Measurements from ENCODE around the gene ADAM12. TPM values are rescaled to one million over a fixed set of nuclear protein-coding genes. Genes with fewer than 3 reads are reported as not detected.

ADAM12 gene
- polyA plus RNA-seq, 1 donor from 2014 or later = 0.09 TPM

- H3K27ac ChIP-seq (ENCODE audit: low read length) = no peak overlapping the region
- TF ChIP-seq EZH2 (IDR thresholded peaks at IDR 0.05; ENCODE audit: borderline replicate concordance, insufficient read depth, low read length, poor library complexity, severe bottlenecking) = no peak
- TF ChIP-seq MXI1 (conservative IDR thresholded peaks at IDR 0.05; ENCODE audit: poor library complexity, severe bottlenecking) = no peak
- TF ChIP-seq EP300 (conservative IDR thresholded peaks at IDR 0.05; ENCODE audit: poor library complexity, severe bottlenecking) = no peak
- no peak for TF ChIP-seq POLR2AphosphoS5 (IDR thresholded peaks at IDR 0.05)
- no peak for TF ChIP-seq REST (IDR thresholded peaks at IDR 0.05; ENCODE audit: borderline replicate concordance)
- TF ChIP-seq TAF1 (IDR thresholded peaks at IDR 0.05; ENCODE audit: low read depth) = no peak
- TF ChIP-seq RAD21 (conservative IDR thresholded peaks at IDR 0.05) = no peak
- H3K36me3 ChIP-seq (ENCODE audit: insufficient read depth, low read length) = no peaks in the 10 kb centered on the region
- no peaks in the 10 kb centered on the region for H4K20me1 ChIP-seq (ENCODE audit: insufficient read depth)
- H3F3A ChIP-seq (ENCODE audit: insufficient read depth, low read length, poor library complexity, severe bottlenecking) = no peaks in the 10 kb centered on the region
- no peaks in the 10 kb centered on the region for H3K9me2 ChIP-seq (ENCODE audit: insufficient read depth, low read length)
- no peak overlapping the region for H3K4me2 ChIP-seq (ENCODE audit: low read length)
- no peaks in the 10 kb centered on the region for H3K79me2 ChIP-seq (replicated peaks; ENCODE audit: insufficient read depth, low read length)
- no peak overlapping the region for H3K4me3 ChIP-seq (ENCODE audit: low read length)
- no peak overlapping the region for H2AFZ ChIP-seq (ENCODE audit: low read depth, low read length)
- no peaks in the 10 kb centered on the region for H3K9me3 ChIP-seq (ENCODE audit: low read length)
- H3K27me3 ChIP-seq (ENCODE audit: insufficient read depth, low read depth, low read length) = no peaks in the 10 kb centered on the region
- H3K9ac ChIP-seq (ENCODE audit: low read length) = no peak overlapping the region
Observed at GRCh38 chr10:125990974-125991373, 397.3 kb downstream of the ADAM12 start.

GRCh38 chr10:125989791-125990190 is 398.5 kb downstream of the ADAM12 start:
- no peak overlapping the region for H2AFZ ChIP-seq (ENCODE audit: low read depth, low read length)
- H3K9ac ChIP-seq (ENCODE audit: low read length) = no peak overlapping the region
- H3K79me2 ChIP-seq (replicated peaks; ENCODE audit: insufficient read depth, low read length) = no peaks in the 10 kb centered on the region
- H3K9me3 ChIP-seq (ENCODE audit: low read length) = no peaks in the 10 kb centered on the region
- H3F3A ChIP-seq (ENCODE audit: insufficient read depth, low read length, poor library complexity, severe bottlenecking) = no peaks in the 10 kb centered on the region
- no peak overlapping the region for H3K4me3 ChIP-seq (ENCODE audit: low read length)
- no peak overlapping the region for H3K27ac ChIP-seq (ENCODE audit: low read length)
- no peaks in the 10 kb centered on the region for H3K9me2 ChIP-seq (ENCODE audit: insufficient read depth, low read length)
- TF ChIP-seq REST (IDR thresholded peaks at IDR 0.05; ENCODE audit: borderline replicate concordance) (no peak), SMC3 (conservative IDR thresholded peaks at IDR 0.05; ENCODE audit: poor library complexity) (no peak), CTCF (IDR thresholded peaks at IDR 0.05; ENCODE audit: poor library complexity, severe bottlenecking) (no peak), MXI1 (conservative IDR thresholded peaks at IDR 0.05; ENCODE audit: poor library complexity, severe bottlenecking) (no peak), POLR2AphosphoS5 (IDR thresholded peaks at IDR 0.05) (no peak)
- H3K36me3 ChIP-seq (ENCODE audit: insufficient read depth, low read length) = no peaks in the 10 kb centered on the region
- H3K4me2 ChIP-seq (ENCODE audit: low read length) = no peak overlapping the region
- H3K27me3 ChIP-seq (ENCODE audit: insufficient read depth, low read depth, low read length) = no peaks in the 10 kb centered on the region
- H4K20me1 ChIP-seq (ENCODE audit: insufficient read depth) = no peaks in the 10 kb centered on the region
